Measurements from ENCODE around the gene UBXN2A.
"Not testable (repeated sequence)": the region's sequence is repeated elsewhere in the genome, so short reads cannot be mapped to it uniquely, and the experiment has no call there.

The UBXN2A gene

DNA sequence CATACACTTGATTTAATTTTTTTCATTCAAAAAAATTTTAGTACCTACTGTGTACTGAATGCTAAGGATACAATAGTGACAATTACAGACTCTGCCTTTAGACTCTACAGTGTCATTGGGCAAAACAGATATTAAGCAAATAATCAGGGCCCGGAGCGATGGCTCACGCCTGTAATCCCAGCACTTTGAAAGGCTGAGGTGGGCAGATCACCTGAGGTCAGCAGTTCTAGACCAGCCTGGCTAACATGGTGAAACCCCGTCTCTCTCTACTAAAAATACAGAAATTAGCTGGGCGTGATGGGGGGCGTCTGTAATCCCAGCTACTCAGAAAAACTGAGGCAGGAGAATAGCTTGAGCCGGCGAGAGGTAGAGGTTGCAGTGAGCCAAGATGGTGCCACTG is 1.4 kb downstream of the UBXN2A start:
- no peak for DNase-seq (ENCODE audit: low spot score)

DNA sequence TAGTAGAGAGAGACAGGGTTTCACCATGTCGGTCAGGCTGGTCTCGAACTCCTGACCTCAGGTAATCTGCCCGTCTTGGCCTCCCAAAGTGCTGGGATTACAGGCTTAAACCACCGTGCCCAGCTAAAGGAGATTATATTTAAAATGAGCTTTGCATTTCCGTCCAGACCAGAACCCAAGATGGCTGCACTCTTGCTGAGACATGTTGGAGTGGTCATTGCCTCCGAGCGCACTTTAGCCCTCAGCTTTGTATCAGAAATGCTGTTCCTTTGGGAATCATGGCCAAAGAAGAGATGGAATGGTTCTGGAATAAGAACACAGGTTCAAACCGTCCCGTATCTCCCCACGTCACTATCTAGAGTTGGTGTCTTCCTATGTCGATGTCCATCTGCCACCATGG is 3.4 kb downstream of the UBXN2A start:
- no peak for DNase-seq (ENCODE audit: low spot score)

DNA sequence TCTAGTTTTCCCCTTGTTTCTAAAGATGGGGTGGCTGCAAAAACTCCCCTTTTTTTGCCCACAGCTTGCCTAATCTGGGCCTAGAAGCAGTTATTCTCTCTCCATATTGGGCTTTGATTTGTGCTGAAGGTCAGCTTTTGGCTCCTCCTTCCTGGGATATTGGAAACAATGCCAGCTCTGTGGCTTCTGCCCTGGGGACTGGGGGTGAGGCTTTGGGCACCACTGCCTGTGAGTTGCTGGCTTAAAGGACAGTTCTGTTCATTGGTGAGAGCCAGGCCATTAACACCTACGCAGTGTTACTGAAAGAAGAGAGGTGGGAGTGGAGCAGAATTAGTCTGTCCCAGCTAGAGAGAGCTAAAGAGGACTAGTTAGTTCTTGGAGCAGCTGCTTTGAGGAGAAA is 4.3 kb downstream of the UBXN2A start:
- no peak for DNase-seq (ENCODE audit: low spot score)

DNA sequence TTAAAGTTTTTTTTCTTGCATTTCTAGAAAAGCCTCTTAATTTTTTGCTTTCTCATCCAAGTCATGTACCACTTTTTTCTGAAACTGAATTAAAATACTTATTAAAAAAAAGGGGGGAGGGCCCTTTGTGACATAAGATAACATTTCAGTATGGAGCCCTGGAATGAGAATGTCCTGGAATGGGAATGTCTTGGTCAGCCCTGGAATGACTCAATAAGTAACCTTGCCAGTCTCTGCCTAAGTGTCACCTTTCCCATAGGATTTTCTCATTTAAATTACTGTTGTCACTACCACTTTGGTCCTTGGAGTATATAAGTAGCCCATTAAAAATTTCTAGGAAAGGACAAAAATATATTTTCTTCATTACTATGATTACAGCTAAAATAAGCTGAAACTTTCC is 4.7 kb downstream of the UBXN2A start:
- no peak for DNase-seq (ENCODE audit: low spot score)

DNA sequence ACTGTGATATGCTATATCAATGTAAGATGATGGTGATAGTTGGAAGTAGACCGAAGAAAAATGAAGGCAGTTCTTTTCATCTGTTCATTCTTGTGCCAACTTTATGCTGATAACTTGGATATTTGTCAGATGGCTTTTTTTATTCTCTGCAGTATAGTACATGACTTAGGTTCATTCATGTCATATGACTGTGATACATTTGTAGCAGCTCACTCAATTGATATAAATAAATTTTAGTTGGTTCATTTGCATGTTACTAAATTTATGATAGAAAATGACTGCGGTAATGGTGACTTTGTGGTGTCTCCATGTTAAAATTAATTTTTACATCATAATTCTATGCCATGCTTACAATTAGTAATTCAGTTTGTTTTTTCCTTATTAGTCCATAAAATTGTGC is 7.1 kb downstream of the UBXN2A start:
- no peak for DNase-seq (ENCODE audit: low spot score)

DNA sequence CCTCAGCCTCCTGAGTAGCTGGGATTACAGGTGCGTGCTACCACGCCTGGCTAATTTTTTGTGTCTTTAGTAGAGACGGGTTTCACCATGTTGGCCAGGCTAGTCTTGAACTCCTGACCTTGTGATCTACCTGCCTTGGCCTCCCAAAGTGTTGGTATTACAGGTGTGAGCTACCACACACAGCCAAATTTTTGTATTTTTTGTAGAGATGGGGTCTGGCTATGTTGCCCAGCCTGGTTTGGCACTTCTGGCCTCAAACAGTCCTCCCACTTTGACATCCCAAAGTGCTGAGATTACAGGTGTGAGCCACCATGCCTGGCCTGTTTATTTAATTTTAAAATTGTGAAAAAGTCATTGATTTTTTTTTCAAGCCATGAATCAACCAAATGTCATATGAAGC is 12.3 kb downstream of the UBXN2A start:
- DNase-seq (ENCODE audit: low spot score), result not testable (repeated sequence)

DNA sequence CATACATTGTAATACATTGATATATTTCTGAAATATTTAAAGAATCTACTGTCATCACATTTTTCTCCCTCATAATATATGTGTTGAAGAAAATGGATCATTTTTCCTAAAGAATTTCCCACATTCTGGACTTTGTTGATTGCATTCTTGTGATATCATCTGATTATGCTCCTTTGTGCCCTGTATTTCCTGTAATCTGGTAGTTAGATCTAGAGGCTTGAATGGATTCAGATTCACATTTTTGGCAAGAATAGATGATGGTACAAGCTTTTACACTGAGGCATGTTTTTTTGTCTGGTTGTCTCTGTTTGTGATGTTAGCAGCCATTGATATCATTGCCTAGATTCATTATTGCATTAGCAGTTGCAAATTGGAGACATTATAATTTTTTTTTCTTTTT is 13.4 kb downstream of the UBXN2A start:
- no peak for DNase-seq (ENCODE audit: low spot score)

DNA sequence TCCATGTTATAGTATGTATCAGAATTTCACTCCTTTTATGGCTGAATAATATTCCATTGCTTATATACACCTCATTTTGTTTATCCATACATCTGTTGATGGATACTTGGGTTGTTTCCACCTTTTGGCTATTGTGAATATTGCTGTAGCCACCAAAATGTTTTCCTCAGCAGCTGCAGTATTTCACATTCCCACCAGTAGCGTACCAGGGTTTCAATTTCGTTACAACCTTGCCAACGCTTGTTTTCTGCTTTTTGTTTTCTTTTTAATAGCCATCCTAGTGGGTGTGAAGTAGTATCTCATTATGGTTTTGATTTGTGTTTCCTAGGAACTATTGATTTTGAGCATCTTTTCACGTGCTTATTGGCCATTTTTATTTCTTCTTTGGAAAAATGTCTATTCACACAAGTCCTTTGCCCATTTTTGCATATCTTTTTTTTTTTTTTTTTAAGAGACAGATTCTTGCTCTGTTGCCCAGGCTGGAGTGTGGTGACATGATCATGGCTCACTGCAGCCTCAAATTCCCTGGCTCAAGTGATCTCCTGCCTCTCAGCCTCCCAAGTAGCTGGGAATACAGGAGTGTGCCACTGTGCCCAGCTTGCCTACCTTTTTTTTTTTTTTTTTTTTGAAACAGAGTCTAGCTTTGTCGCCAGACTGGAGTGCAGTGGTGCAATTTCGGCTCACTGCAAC is 14.2 kb downstream of the UBXN2A start:
- DNase-seq (ENCODE audit: low spot score), result no peak

DNA sequence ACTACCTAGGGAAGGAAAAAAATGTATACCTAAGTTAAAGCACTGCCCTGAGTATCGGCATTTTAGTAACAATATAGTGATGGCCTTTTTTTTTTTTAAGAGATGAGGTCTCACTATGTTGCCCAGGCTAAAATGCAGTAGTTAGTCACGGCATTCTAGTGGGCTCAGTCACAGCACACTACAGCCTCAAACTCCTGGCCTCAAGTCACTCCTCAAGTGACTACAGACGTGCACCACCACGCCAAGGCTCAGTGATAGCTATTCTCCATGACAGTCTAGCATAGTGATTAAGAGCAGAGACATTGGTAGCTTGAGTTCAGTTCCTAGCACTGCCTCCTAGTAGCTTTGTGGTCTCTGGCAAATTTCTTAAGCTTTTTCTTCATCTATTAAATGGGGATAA is 27.6 kb downstream of the UBXN2A start:
- DNase-seq (ENCODE audit: low spot score), result no peak

DNA sequence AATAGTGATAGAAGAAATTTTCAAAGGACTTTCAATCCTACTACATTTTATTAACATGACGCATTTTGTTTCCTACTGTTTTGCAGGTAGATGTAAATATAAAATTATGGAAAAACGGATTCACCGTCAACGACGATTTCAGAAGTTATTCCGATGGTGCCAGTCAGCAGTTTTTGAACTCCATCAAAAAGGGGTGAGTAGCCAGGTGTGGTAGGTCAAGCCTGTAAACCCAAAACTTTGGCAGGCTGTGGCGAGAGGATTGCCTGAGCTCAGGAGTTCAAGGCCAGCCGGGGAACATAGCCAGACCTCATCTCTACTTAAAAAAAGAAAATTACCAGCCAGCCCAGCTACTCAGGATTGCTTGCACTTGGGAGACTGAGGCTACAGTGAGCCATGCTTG is 36.6 kb downstream of the UBXN2A start:
- no peak for DNase-seq (ENCODE audit: low spot score)

DNA sequence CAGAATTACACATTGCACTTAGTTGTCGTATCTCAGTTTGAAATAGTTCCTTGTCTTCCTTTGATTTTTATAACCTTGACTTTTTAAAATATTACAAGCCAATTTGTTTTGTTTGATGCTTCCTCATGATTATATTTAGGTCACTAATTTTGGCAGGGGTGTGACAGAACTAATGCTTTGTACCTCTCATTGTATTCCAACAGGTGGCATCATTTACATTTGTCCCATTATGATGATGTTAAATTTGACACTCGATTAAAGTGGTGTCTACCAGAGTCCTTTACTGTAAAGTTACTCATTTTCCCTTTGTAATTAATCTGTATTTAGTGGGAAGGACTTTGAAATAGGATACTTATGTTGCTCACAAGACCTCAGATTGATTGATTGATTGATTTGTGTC is 48.1 kb downstream of the UBXN2A start:
- DNase-seq (ENCODE audit: low spot score), result no peak

DNA sequence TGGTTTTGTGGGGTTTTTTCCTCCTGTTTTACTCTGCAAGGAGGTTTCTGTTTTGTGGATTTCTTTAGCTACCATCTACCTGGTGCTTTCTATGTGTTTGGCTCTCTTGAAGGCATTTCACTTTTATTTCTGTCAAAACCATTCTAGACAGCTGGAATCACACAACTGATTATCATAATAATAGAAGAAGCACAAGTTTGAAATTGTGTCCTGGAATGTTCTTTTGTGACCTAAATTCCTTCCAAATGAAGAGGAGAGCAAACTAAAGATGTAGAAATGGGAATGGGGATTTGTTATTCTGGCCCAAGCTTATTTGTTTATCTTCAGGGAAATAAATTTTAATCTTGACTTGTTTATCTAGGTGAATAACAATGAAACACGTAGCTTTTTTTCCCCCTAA is 52.7 kb downstream of the UBXN2A start:
- no peak for DNase-seq (ENCODE audit: low spot score)

DNA sequence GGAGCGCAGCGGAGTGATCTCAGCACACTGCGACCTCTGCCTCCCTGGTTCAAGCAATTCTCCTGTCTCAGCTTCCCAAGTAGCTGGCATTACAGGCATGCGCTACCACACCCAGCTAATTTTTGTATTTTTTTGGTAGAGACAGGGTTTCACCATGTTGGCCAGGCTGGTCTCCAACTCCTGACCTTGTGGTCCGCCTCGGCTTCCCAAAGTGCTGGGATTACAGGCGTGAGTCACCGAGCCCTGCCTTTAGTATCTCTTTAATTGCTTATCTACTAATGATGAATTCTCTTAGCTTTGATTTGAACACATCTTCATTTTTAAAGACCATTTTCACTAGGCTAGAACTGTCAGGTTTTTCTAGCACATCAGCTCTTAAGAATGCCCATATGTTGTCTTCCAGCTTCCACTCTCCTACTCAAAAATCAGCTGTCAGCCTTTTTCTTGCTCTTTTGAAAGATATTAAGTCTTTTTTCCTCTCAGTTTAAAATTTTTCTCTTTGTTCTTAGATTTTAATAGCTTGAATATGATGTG is 53.5 kb downstream of the UBXN2A start:
- DNase-seq (ENCODE audit: low spot score), result no peak

DNA sequence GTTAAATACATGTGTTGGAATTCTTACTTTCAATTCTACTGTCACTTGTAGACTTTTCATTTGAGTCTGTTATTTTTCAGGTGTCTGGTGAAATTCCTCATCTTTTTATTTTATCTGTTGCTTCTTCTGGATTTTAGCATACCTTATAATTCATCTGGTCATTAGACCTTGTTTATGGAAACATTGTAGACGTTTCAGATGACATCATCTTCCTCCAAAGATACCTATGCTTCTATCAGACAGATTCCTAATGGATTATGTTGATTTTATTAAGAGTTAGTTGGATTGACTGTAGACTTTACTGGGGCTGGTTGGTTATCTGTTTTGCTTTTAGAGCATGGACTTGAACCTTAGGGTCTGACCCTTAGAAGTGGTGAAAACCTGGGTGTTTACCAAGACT is 54.3 kb downstream of the UBXN2A start:
- no peak for DNase-seq (ENCODE audit: low spot score)

DNA sequence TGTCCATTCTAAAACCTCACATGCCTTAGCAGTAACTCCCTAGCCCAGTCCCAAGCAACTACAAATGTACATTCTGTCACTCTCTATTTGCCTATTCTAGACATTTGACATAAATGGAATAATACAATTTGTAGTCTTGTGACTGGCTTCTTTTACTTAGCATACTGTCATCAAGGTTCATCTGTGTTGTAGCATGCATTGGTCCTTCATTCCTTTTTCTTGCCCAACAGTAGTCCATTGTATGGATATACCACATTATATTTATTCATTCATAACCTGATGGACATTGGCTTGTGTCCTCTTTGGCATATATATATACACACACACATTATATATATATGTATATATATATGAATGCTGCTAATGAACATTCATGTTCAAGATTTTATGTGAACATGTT is 67.4 kb downstream of the UBXN2A start:
- DNase-seq (ENCODE audit: low spot score), result no peak

DNA sequence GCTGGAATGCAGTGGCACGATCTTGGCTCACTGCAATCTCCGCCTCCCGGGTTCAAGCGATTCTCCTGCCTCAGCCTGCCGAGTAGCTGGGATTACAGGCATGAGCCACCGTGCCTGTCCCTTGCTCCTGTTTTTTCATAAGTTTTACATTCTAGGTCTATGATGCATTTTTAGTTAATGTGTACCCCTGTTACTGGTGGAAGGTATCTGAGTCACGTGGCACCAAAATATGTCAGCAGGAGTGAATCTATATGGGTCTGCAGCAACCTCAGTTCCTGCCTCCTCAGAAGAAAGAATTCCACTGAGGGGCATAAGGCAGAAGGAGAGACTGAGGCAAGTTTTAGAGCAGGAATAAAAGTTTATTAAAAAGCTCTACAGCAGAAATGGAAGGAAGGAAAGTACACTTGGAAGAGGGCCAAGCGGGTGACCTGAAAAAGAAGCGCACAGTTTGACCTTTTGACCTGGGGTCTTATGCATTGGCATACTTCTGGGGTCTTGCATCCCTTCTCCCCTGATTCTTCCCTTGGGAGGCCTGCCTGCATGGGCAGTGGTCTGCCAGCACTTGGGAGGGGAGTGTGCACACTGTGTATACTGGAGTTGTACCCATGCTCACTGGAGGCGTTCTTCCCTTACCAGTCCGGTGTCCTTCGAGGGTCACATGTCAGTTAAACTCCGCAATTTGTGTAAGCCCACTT is 68.6 kb downstream of the UBXN2A start:
- DNase-seq (ENCODE audit: low spot score), result no peak

DNA sequence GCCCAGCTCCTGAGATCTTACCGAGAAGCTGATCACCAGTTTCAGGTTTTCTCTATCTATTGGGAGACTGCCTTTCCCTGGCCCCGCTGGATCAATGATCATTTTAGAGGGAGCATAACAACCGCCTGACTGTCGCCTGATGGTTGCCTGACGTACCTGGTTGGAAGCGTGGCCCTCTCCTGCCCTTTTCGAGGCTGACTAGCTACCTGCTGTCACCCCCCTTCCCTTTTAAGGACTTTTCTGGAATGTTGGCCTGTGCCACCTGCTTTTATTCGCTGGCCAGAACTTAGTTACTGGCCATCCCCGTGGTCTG is 69.1 kb downstream of the UBXN2A start:
- DNase-seq (ENCODE audit: low spot score), result no peak

DNA sequence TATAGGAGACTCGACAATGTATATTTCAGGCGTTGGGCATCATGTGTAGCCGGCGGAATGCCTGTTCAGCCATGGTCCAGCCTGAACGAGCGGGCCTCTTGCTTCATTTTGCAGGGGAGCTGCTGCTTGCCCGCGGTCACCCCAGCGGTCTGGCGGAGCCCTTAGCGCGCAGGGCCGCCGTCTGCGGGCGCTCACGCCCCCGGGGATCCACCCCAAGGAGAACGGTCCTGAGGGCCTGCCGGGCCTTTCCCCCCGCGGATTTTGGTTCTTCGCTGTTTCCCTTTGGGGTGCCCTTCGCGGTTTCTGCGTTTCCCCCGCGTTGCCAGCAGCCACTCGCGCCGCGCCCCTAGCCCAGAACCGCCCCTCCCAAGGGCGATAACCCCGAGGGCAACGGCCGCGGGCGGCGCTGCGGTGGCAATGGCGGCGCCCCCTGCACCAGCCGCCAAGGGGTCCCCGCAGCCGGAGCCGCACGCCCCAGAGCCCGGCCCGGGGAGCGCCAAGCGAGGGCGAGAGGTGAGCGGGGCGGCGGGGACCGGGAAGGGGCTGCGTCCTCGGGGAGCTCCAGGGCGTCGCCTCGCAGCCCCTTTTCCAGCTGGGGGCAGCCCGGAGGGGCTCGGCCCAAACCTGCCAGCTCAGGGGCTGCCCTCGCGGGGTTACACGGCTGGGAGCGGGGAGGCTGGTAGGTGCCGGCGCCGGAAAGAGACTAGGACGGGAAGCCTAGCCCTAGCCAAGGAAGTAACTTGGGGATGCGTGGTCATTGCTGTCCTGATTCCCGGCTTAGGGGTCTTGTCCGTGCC is 69.6 kb downstream of the UBXN2A start, which contains the start of gene MFSD2B:
Gene MFSD2B, plus strand, starts transcription at position 406 of the 797 bp plus-strand sequence. Its CDS starts 12 bp downstream, at position 418.
- DNase-seq (ENCODE audit: low spot score), result no peak

DNA sequence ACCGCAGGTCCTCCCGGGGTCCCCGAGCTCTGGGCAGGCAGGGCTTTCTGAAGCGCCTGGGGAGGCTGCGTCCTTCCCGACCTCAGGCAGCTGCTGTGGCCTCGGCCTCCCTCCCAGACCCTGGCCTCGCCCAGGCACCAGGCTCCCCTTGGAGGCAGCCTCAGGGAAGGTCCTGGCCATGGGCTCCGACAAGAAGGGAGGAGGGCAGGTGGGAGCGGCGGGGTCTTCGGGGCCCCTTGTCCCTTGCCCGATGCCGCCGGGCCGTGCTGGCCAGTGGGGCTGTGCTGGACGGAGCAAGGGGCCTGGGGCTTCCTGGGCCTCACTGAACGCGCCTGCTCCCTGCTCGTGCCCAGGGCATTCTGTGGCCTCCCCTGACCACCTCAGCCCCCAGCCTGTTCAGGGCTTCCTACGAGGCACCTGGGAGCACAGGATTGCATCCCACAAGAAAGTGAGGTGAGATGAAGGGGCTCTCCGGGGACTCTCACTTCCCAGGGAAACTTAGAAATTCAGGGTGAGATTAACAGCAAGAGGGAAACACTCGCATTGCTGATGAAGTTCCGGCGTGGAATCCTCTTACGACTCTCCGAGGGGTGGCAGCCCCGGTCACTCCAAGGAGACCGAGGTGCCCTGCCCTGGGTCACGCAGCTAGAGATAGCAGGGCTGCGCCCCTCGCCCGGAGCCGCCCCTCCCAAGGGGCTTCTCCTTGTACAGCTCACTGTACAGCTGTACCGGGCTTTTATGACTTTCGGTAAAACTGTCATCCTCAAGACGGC is 70.4 kb downstream of the UBXN2A start:
- DNase-seq (ENCODE audit: low spot score), result no peak

DNA sequence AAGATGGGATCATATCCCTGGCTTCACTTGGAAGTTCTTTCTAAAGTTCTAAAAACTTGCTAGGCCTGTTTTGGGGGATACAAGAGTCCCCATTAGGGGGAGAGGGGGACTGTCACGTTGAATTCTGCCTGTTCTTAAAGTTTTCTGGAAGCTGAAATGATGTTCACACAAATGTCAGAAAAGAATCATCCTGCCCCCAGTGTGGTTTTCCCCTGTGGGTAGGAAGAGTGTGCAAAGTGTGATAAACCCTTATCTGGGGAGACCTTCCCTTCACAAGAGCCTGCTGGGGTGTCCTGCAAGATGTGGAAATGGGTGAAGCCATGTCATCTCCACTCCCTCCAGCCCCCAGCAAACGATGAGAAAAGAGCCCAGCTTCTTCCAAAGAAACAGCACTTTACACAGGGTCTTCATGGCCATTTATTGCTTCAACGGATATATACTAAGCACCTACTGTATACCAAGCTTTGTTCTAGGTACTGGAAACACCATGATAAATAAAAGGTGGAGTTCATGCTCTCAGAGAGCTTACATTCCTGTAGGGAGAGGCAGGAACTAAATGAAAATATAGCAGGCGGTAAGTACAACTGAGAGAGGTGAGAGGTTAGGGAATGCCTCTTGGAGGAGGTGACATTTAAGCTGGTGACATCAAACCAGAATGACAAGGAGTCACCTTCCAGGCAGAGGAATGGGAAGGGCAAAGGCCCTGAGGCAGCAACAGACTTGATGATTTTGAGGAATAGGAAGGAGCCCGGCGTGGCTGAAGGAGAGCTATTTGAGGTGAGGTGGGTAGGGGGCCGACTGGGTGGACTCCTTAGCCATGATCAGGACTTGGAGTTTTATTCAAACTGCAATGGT is 71.2 kb downstream of the UBXN2A start:
- DNase-seq (ENCODE audit: low spot score), result no peak

DNA sequence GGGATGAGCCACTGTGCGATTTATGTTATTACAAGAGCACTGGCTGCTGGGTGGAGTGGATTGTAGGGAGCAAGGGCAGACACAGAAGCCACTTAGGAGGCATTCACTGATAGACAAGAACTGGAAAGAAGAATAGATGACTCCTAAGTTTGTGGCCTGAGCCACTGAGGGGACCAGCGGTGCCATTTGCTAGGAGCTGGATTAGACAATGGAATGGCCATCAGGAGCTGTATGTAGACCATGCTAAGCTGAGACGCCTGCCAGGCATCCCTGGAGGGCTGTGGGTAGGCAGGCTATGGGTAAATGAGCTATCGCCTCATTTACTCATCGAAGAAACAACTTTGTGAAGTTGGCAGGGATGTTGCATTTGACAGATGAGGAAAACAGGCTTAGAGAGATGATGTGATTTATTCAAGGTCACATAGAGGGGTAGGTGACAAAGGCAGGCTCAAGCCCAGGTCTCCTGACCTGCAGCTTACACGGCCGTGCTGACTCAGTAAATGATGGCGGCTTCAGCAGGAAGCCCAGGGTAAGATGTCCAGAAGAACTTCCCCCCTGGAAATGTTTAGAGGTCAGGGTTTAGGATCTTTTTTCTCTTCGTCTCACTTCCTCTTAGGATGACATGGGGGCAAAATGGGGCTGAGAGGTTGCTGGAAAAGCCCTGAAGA is 72.4 kb downstream of the UBXN2A start:
- DNase-seq (ENCODE audit: low spot score), result no peak

All from cerebellar cortex (tissue), 1 donor.